ENCODE measurements around the gene CELF4.

CELF4 gene

DNA sequence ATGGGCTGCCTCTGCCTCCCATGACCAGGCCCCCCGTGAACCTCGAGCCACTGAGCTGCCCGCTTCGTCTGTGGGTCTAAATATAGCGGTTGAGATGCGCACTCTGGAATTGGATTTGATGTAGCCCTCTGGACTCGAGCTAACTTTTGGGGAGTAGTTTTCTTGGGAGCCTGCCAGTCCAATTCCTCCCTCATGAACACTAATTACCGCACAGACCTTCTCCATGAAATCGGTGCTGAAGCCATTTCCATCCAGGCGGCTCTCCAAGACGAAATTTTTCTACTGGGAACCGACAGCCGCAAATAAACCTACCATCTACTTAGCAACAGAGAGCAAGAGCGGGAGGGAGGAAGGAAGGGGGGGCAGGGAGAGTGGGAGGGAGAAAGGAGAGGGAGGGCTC is 63.6 kb downstream of the CELF4 start:
- Histone ChIP-seq H3K4me2 (no peak overlapping the region), H4K20me1 (peaks cover 0 to 7% (median 0%) of the 10 kb centered on the region in 11 experiments; a peak in 2 of 22 replicates), H3K4me1 (peaks cover 0 to 6% (median 0%) of the 10 kb centered on the region in 10 experiments; a peak in 3 of 20 replicates), H3K9ac (no peak overlapping the region), H3K36me3 (no peaks in the 10 kb centered on the region), H3K4me3 (no peak overlapping the region), H3K27me3 (no peaks in the 10 kb centered on the region), H3K27ac (no peak overlapping the region), H3K9me3 (replicated peaks in 1 of 11) (no peaks in the 10 kb centered on the region)
- no peak for TF ChIP-seq Cebpa-rat (IDR thresholded peaks at IDR 0.05)

DNA sequence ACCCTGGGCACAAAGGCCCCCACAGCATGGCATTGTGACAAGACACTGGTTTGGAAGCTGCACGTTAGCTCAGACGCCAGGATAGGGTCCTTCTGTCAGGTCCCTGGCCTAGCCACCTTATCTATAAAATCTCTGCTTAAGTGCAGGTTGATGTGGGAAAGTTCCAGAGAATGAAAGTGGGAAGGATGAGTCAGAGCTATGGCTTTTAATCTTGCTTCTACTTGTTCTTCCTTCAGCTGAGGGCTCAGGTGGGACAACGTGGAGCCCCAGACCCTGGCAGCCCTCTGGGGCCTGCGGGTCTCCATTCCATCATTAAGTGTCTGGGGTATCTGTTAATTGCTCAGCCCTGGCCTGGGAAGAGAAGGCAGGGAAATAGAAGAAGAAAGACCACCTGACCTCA is 64.5 kb downstream of the CELF4 start:
- no peak overlapping the region for H3K9ac ChIP-seq
- TF ChIP-seq Cebpa-rat (IDR thresholded peaks at IDR 0.05) = no peak
- H3K4me3 ChIP-seq = no peak overlapping the region
- no peaks in the 10 kb centered on the region for H3K27me3 ChIP-seq
- peaks cover 0 to 6% (median 0%) of the 10 kb centered on the region in 10 experiments; a peak in 3 of 20 replicates for H3K4me1 ChIP-seq
- H3K36me3 ChIP-seq = no peaks in the 10 kb centered on the region
- no peak overlapping the region for H3K4me2 ChIP-seq
- H3K9me3 ChIP-seq (replicated peaks in 1 of 11) = no peaks in the 10 kb centered on the region
- no peak overlapping the region for H3K27ac ChIP-seq
- H4K20me1 ChIP-seq = peaks cover 0 to 7% (median 0%) of the 10 kb centered on the region in 11 experiments; a peak in 2 of 22 replicates

DNA sequence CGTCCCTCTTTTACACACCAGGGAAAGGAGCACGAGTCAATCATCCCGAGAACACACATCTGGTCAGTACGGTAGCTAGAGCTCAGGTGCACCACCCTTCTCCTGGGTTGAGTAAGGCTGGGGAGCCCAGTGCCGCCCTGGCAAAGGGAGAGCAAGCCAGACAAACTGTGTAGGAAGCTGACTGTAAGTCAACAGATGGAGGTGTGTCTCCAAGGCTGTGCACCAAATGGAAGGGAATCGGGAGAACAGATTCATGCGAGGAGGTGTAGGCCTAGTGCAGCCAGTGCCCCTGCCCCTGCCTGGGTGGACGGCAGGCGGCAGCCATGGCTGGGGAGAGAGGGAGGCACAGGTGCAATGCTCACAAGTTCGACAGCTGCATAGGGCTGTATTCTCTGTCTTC is 65.7 kb downstream of the CELF4 start:
- H3K4me3 ChIP-seq = no peak overlapping the region
- H3K9ac ChIP-seq = no peak overlapping the region
- no peaks in the 10 kb centered on the region for H3K27me3 ChIP-seq
- TF ChIP-seq Cebpa-rat (IDR thresholded peaks at IDR 0.05) = no peak
- H3K4me2 ChIP-seq = no peak overlapping the region
- peaks cover 0 to 6% (median 0%) of the 10 kb centered on the region in 10 experiments; a peak in 3 of 20 replicates for H3K4me1 ChIP-seq
- no peaks in the 10 kb centered on the region for H3K9me3 ChIP-seq (replicated peaks in 1 of 11)
- H3K27ac ChIP-seq = no peak overlapping the region
- no peaks in the 10 kb centered on the region for H3K36me3 ChIP-seq
- peaks cover 0 to 7% (median 0%) of the 10 kb centered on the region in 11 experiments; a peak in 2 of 22 replicates for H4K20me1 ChIP-seq

DNA sequence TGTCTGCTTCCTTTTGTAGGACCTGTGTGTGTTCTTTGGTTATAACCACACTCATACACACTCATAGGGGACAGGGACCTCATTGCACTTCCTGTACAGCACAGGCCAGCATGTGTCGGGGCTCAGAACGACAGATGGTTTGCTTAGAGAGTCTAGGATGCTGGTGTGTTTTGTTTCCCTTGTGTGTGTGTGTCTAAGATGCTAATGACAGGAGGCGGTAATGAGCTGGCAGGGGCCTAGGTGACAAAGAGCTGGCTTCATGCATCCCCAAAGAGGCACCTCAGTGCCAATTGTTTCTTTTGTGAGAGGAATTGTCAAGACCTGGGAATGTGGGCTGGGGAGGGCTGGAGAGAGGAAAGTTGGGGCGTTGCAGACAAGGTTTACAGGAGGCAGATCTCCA is 66.6 kb downstream of the CELF4 start:
- TF ChIP-seq Cebpa-rat (IDR thresholded peaks at IDR 0.05) = no peak
- H3K36me3 ChIP-seq = no peaks in the 10 kb centered on the region

DNA sequence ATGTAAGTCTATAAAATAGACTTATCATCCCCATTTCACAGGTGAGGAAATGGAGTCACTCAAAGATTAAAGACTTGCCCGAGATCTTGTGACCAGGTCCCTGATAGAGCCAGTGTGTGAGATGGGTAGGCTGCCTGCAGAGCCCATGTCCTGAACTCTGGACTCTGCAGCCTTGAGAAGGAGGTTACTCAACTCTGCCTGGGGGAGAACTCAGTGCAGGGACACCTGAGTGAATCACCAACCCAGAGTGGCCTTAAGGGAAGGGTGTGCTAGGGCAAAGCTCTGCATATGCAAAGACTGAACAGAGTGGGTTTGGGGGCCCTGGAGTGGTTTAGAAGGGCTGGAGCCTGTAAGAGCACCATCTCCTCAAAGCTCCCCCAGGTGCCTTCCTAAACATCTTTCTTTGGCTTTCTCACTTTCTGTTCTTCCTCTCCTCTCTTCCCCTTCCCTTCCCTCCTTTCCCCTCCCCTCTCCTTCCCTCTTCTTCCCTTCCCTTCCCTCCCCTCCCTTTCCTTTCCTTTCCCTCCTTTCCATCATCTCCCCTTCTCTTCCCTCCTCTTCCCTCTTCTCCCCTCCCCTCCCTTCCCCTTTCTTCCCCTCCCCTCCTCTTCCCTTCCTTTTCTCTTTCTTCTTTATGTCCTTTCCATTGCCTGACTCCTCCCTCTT is 67.6 kb downstream of the CELF4 start:
- Histone ChIP-seq H3K9ac (no peak overlapping the region), H3K4me1 (peaks cover 0 to 2% (median 0%) of the 10 kb centered on the region in 10 experiments; a peak in 2 of 20 replicates)

More for the DNA sequence above, 66.6 kb downstream of the CELF4 start:
- H3K9me3 ChIP-seq (replicated peaks in 1 of 11) = no peaks in the 10 kb centered on the region
- no peak overlapping the region for H3K27ac ChIP-seq
- H3K9ac ChIP-seq = no peak overlapping the region
- H3K27me3 ChIP-seq = no peaks in the 10 kb centered on the region
- peaks cover 0 to 6% (median 0%) of the 10 kb centered on the region in 10 experiments; a peak in 3 of 20 replicates for H3K4me1 ChIP-seq
- H3K4me3 ChIP-seq = no peak overlapping the region
- H4K20me1 ChIP-seq = peaks cover 0 to 7% (median 0%) of the 10 kb centered on the region in 11 experiments; a peak in 2 of 22 replicates
- no peak overlapping the region for H3K4me2 ChIP-seq

DNA sequence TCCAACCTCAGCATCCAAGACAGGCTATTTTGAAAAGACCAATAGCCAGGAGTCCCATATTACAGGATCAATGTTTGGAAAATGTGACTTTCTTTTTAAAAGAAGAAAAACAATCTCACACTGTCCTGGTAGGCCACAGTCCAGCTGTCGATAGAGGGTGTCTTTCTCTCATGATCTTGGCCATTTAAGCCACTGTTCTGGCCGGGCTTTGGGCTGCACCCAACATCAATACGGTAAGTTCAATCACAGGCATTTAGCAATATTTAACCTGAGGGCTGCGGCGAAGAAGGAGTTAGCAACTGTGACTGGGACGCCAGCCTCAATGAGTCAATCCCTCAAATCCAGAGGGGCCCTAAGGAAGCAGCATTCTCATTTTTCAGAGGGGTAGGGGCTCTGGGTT is 69.0 kb downstream of the CELF4 start:
- no peak overlapping the region for H3K27ac ChIP-seq

More for the DNA sequence above, 67.6 kb downstream of the CELF4 start:
- H3K27me3 ChIP-seq = no peaks in the 10 kb centered on the region
- no peak for TF ChIP-seq Cebpa-rat (IDR thresholded peaks at IDR 0.05)
- no peaks in the 10 kb centered on the region for H3K9me3 ChIP-seq (replicated peaks in 1 of 11)
- H3K4me3 ChIP-seq = no peak overlapping the region
- no peak overlapping the region for H3K27ac ChIP-seq
- no peak overlapping the region for H3K4me2 ChIP-seq
- H4K20me1 ChIP-seq = peaks cover 0 to 7% (median 0%) of the 10 kb centered on the region in 11 experiments; a peak in 3 of 22 replicates
- H3K36me3 ChIP-seq = no peaks in the 10 kb centered on the region

DNA sequence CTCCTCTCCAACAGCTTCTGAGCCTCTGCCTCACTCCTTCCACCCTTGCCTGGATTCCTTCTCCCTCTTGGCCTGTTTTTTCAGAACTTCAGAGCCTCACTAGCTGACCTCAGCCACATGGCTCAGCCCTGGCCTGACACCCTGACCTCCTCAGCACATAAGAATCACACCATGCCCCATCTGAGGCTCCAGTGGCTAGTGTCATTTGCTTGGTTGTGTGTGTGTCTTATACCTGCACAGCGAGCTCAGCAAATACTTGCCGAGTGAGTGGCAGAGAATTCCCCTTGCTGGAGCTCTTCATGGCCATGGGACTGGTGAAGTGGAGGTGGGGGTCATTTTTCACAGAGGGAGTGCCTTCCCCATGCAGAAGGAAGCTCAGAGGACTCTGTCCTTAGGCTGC is 70.2 kb downstream of the CELF4 start:
- Histone ChIP-seq H3K4me2 (no peak overlapping the region), H3K36me3 (no peaks in the 10 kb centered on the region), H3K4me1 (no peaks in the 10 kb centered on the region), H4K20me1 (no peaks in the 10 kb centered on the region; a peak in 2 of 22 replicates), H3K27me3 (no peaks in the 10 kb centered on the region), H3K9ac (no peak overlapping the region), H3K9me3 (replicated peaks in 1 of 11) (no peaks in the 10 kb centered on the region), H3K4me3 (no peak overlapping the region), H3K27ac (no peak overlapping the region)
- no peak for TF ChIP-seq Cebpa-rat (IDR thresholded peaks at IDR 0.05)

More for the DNA sequence above, 69.0 kb downstream of the CELF4 start:
- Histone ChIP-seq H3K36me3 (no peaks in the 10 kb centered on the region), H3K27me3 (no peaks in the 10 kb centered on the region), H3K4me3 (no peak overlapping the region), H3K9me3 (replicated peaks in 1 of 11) (no peaks in the 10 kb centered on the region), H4K20me1 (peaks cover 0 to 7% (median 0%) of the 10 kb centered on the region in 11 experiments; a peak in 3 of 22 replicates), H3K9ac (no peak overlapping the region), H3K4me2 (no peak overlapping the region), H3K4me1 (no peaks in the 10 kb centered on the region)
- TF ChIP-seq Cebpa-rat (IDR thresholded peaks at IDR 0.05) = no peak

DNA sequence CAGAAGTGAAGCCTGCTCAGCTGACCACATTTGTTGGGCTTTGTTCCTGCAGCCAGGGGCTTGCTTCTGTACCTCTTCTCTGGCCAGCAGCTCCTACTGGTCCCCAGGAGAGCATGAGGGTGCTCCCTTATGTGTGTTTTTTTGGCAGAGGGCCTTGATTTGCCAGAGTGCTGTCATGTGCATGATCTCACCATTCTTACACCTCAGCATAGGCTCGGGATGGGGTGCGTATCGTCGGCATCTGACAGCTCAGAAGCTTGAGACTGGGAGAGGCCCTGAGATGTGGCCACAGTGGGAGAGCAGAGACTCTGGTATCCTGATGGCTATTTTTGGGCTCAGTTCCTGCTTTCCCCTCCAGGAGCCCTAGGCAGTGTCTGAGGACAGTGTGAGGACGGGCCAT is 71.2 kb downstream of the CELF4 start:
- no peak overlapping the region for H3K4me2 ChIP-seq
- H3K36me3 ChIP-seq = no peaks in the 10 kb centered on the region
- H3K9me3 ChIP-seq (replicated peaks in 1 of 11) = no peaks in the 10 kb centered on the region
- no peak for TF ChIP-seq Cebpa-rat (IDR thresholded peaks at IDR 0.05)
- H3K27me3 ChIP-seq = no peaks in the 10 kb centered on the region
- H3K4me3 ChIP-seq = no peak overlapping the region
- no peak overlapping the region for H3K27ac ChIP-seq
- no peaks in the 10 kb centered on the region; a peak in 1 of 22 replicates for H4K20me1 ChIP-seq
- 0 out of 20 replicates have a peak, but pooled peaks cover 0 to 4% (median 0%) of the 10 kb centered on the region in 10 experiments for H3K4me1 ChIP-seq
- H3K9ac ChIP-seq = no peak overlapping the region

DNA sequence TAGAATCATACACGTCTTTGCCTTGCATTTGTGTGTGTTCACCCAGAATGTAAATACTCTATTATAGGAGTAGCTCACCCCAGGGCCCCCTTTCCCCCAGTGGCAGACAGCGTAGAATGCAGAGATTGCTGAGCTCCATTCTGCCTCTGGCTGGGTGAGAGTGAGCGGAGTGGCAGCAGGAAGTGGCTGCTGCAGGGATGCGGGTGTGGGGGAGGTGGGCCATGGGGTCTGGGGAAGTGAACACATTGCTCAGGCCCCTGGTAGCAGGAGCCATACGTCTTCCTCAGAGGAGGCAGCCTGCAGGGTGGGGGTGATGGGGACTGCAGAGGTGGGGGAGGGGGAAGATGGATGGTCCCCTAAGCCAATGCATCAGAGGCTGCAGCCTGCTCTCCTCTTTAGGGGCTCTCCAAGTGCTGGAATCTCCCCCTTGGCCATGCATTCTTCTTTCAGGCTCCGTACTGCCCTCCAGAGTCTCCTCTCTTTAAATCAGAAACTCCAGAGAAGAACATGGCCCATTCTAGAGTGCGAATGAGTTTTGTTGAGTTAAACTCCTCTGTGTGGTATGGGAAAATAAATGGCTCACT is 72.2 kb downstream of the CELF4 start:
- no peak overlapping the region for H3K27ac ChIP-seq
- no peak for TF ChIP-seq Cebpa-rat (IDR thresholded peaks at IDR 0.05)
- no peak overlapping the region for H3K4me3 ChIP-seq

More for the DNA sequence above, 72.2 kb downstream of the CELF4 start:
- no peaks in the 10 kb centered on the region for H3K27me3 ChIP-seq
- H4K20me1 ChIP-seq = no peaks in the 10 kb centered on the region; a peak in 1 of 22 replicates
- H3K9me3 ChIP-seq (replicated peaks in 1 of 11) = no peaks in the 10 kb centered on the region
- H3K9ac ChIP-seq = no peak overlapping the region
- 0 out of 20 replicates have a peak, but pooled peaks cover 0 to 5% (median 0%) of the 10 kb centered on the region in 10 experiments for H3K4me1 ChIP-seq
- H3K36me3 ChIP-seq = no peaks in the 10 kb centered on the region
- H3K4me2 ChIP-seq = no peak overlapping the region

All from BLaER1 treated with 17β-estradiol and CSF1 and Interleukin-3, amounts not matched to agents 10 nM and 100 nM (cell line).